ENCODE data around the gene DCAF4.

DCAF4 gene, protein sequence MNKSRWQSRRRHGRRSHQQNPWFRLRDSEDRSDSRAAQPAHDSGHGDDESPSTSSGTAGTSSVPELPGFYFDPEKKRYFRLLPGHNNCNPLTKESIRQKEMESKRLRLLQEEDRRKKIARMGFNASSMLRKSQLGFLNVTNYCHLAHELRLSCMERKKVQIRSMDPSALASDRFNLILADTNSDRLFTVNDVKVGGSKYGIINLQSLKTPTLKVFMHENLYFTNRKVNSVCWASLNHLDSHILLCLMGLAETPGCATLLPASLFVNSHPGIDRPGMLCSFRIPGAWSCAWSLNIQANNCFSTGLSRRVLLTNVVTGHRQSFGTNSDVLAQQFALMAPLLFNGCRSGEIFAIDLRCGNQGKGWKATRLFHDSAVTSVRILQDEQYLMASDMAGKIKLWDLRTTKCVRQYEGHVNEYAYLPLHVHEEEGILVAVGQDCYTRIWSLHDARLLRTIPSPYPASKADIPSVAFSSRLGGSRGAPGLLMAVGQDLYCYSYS

GRCh38 chr14:72926292-72927028, at the start of gene DCAF4:
DCAF4 (plus strand) TSS chr14:72926464; CDS start chr14:72937979, 11,515 bp downstream.
- peak; percentile 80 to 87 for DNase-seq (ENCODE audit: low read depth in 2 of 2)

GRCh38 chr14:72876710-72877063, 49.6 kb upstream of the DCAF4 start:
- no peak for DNase-seq (ENCODE audit: low read depth in 2 of 2)

DNA sequence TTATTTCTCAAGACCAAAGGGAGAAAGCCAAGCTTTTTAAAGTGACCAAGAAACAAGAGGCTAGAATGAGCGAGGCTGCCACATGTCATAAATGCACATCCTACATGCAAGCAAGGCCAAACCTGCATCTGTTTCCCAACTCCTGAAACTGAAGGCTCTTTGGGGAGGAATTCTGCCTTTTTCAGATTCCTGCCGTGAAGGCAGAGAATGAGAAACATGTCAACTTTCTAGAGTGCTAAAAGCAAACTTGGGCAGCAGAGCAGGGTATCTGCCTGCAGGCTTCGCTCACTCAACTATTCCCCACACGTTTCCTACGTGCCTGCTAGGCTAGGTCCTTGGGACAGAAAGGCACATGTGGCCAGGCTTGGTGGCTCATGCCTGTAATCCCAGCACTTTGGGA, 47.5 kb upstream of the DCAF4 start:
- DNase-seq (ENCODE audit: low read depth in 2 of 2), result no peak

DNA sequence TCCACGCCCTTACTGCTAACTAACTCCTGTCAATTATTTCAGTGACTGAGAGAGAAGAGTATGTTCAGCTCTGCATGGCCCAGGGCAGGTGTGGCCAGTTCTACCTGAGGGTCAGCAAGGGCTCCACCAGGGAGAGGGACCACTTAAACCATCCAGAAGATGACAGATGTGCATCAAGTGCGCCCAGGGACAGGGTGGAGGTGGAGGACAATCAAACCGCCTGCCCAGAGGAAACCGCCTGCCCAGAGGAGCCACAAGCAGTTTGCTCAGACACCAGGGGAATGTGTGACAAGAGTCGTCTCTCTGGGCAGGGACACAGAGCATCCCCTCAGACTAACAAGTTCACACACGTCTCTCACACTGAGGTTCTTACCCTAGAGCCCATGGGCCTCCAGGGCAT, 46.8 kb upstream of the DCAF4 start:
- no peak for DNase-seq (ENCODE audit: low read depth in 2 of 2)

DNA sequence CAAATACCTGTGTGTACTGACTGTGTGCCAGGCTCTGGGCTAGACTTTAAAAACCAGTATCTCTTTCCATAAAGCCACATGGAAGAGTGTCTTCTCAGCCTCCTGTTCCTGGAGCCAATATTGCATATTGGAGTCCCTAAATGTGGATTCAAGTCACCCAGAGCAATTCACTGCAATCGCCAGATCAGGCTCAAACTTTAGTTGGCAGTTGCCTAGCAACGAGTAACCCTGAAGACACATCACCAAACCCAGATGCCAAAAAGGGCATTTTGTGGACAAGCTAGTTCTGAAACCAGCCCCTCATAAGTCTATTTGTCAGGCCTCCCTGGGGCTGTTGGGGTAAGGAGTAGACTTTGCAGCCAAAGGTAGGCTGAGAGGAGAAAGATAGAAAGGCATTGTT, 46.1 kb upstream of the DCAF4 start:
- DNase-seq (ENCODE audit: low read depth in 2 of 2), result no peak

- DNase-seq (ENCODE audit: low read depth in 2 of 2), result no peak
Measured at GRCh38 chr14:72880820-72881219, 45.4 kb upstream of the DCAF4 start.

GRCh38 chr14:72881543-72881942, 44.7 kb upstream of the DCAF4 start:
- DNase-seq (ENCODE audit: low read depth in 2 of 2), result no peak

DNA sequence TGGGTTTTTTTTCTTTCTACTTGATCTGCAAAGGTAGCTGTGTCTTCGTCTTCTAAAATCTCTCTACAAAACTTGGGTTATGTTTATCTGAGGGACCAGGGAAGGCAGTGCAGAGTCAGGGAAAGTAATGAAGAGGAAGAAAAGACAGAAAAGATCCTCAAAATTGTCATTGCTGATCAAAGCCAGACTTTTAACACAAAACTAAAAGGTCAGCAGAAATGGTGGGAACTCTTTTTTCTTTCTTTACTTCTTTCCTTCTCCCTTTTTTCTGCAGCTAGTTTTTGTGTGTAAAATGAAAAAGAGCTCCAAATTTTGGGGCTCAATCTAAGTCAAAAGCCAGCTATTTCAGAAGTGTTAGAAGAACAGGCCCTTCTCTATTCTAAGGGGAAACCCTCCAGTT, 44.2 kb upstream of the DCAF4 start:
- DNase-seq (ENCODE audit: low read depth in 2 of 2), result no peak

DNA sequence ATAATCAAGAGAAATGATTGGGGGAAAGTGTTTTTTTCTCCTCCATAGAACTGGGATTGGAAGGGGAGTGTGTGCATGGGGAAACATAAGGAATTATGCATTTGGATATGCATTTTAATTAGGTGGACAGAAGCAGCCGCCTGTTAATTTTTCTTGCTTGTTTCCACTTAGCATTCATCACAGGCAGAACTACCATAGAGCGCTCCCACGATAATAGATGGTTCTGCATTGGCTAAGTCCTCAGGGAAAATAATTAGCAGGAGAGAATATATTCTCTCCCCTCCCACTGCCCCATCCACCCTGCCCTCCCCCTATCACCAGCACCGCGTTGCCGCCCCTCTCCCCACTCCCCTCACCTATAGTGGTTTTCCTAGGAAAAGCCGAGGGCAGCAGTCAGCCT, 43.8 kb upstream of the DCAF4 start:
- DNase-seq (ENCODE audit: low read depth in 2 of 2), result no peak

DNA sequence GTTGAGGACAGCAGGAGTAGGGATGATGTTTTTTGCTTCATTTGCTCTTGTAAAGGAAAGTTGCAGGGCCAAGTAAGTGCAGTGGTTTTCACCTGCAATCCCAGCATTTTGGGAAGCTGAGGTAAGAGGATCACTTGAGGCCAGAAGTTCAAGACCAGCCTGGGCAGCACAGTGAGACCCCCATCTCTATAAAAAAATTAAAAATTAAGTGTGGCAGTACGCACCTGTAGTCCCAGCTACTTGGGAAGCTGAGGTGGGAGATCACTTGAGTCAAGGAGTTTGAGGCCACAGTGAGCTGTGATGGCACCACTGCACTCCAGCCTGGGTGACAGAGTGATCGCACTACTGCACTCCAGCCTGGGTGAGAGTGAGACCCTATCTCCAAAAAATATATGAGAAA, 43.2 kb upstream of the DCAF4 start:
- no peak for DNase-seq (ENCODE audit: low read depth in 2 of 2)

- DNase-seq (ENCODE audit: low read depth in 2 of 2), result no peak
Measured at GRCh38 chr14:72883961-72884360, 42.3 kb upstream of the DCAF4 start.

DNA sequence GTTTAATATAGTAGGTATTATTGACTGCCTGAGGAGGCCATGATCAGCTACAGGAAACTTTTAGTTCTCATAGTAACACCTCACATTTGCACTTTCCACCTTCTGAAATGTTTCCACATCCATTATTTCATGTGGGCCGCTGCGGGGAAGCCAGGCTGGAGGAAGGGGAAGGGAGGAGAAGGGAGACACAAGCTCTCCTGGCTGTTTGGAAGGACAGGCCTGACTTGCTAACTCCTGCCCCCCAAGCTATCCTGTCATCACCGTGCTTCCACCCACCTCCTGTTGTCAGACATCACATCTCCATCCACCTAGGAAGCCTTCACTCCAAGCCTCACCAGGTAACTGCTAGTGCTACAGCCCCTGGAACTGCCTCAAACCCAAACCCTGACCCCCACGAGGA, 41.9 kb upstream of the DCAF4 start:
- DNase-seq (ENCODE audit: low read depth in 2 of 2), result no peak

GRCh38 chr14:72887514-72887913, 38.8 kb upstream of the DCAF4 start:
- no peak for DNase-seq (ENCODE audit: low read depth in 2 of 2)

GRCh38 chr14:72888192-72888591, 38.1 kb upstream of the DCAF4 start:
- DNase-seq (ENCODE audit: low read depth in 2 of 2), result no peak

DNA sequence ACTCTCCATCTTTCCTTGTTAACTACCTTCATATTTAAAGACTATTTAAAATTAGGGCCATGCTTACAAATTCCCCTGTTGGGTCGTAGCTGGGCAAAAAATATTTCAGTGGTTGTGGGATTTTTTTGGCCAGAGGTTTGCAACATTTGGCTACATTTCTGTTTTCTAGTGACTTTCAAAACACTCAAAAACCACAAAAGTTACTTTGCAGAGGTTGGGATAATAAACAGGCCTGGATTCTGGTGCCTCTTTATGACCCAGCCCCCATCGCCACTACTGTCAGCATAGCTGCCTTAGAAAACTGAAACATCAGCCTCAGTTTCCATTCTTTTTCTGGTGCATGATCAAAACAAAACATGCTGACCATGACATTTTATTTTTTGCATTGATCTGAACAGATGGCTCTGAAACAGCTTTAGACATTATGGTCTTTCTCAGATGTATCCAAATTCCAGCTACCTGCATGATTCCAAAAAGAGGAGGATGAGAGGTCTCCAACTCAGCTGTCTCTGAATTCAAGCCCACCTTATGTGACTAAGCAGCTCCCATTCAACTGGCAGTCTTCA, 37.5 kb upstream of the DCAF4 start:
- DNase-seq (ENCODE audit: low read depth in 2 of 2), result no peak

DNA sequence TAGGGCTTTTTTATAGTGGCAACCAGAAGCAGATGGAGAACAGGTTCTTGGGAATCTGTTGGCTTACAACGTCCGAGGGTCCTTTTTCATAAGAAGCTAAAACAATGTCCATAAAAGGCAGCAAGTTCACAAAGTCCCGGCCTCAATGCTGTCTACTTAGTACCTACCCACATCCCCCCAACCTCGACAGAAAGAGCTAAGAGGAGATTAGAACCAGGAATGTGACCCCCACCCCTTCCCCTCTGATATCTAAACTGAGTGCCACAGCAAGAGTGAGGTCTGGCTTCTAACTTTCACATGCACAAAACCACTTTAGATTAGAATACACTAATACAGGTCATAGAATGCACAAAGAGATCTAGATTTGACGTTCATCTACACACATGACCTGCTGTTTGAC, 36.9 kb upstream of the DCAF4 start:
- no peak for DNase-seq (ENCODE audit: low read depth in 2 of 2)

DNA sequence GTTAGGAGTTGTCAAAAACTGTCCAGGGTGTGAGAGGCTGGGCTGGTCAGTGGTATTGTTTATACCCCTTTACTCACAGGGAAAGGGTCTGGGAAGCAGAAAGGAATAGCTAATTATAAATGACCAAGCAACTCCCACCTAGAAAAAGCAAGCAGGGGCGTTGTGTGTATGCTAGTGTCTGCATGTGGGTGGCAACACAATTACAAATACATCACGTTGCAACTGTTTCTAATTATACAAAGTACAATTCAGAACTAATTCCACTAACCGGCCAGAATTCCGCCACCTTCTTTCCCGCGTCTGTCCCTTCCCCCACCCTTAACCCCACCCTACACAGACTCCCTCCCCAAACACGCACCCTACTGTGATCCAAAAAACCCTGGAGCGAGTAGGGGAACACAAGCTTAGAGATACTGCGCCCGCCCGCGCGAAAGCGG, 34.6 kb upstream of the DCAF4 start:
- DNase-seq (ENCODE audit: low read depth in 2 of 2), result no peak

DNA sequence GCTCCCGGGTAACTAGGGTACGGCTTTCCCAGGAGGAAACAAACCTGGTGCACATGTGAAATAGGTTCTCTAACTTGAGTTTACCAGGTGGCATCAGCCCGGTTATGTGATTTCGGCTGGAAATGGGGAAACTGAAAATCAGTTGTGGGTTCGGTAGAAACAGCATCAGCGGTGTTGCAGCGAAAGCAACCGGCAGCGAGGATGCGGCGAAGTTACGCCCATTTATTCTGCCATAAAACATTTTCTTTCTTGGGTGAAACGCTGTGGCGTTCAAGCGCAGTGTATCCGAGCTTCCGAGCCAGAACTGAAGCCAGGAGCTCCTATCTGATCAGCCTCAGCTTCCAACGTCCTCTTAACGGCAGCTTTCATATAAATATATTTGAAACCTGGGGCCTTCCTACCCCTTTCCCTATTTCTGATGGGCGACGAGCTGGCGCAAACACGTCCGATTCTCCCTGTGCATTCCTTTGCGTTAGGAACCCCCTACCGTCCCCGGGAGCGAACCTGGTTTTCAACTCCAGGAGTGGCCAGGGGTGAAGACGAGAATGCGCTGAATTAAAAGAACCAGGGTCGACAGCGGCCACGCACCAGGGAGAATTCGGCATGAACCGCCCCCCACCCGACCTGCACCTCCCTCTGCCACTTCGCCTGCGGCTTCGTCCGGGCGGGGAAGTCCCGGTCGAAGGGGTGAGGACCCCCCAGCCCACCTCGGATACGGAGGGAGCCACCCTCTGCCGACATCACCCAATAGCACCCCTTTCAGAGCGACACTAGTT, 34.0 kb upstream of the DCAF4 start:
- no peak for DNase-seq (ENCODE audit: low read depth in 2 of 2)

GRCh38 chr14:72892879-72893635, 33.2 kb upstream of the DCAF4 start:
- no peak for DNase-seq (ENCODE audit: low read depth in 2 of 2)

DNA sequence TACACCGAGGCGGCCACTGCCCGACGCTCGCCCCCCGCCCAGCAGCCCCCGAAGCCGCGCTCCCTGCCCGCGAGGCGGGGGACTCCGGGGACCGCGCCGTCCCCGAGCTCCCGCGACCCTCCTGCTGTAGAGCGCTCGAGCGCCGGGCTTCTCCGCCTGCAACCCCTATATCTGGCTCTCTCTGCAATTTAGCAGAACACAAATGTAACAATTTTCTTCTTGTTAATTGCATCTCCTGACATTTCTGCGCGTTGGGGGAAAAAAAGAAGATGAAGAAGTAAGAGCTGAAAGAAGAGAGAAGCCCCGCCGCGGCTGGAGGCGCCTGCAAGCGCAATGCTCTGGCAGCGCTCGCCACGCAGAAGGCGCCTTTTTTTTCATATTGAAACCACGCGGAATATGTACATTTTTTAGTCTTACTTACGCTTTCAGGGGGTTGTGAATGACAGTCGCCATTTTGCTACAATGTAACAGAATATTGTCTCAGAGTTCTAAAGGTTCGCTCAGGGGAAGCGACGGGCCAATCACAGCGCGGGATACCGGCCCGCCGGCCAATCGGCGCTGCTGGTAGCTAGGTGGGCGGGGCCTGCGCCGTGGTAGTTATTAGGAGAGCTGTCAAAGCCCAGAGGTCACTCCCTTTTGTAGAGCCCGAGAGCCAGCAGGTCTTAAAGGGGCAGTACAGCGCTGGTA, 32.5 kb upstream of the DCAF4 start, which contains the start of gene DPF3:
DPF3 (minus strand) TSS at position 466 of the 687 bp plus-strand sequence; CDS start at position 453, 13 bp downstream.
- DNase-seq (ENCODE audit: low read depth in 2 of 2), result peak; percentile 79 to 86

DNA sequence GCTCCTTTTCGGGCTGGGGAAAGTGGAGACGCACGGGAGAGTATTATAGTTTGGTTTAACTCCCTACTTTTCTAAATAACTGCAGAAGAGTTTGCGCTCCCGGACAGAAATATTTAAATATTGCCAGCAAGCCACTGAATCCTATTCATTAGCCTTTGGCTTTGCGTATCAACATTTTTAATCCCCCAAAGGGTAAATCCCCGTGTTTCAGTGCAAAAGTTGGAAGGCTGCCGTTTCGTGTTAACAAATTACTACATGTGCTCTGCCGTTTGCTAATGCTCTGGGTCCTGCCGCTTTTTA, 32.0 kb upstream of the DCAF4 start:
- DNase-seq (ENCODE audit: low read depth in 2 of 2), result no peak

All from stimulated activated CD8-positive, alpha-beta memory T cell treated with anti-CD3 and anti-CD28 coated beads, Interleukin-7, amount 100 ng/mL, for 1 hour (primary cell).